Stimulated activated CD4-positive, alpha-beta T cell treated with anti-CD3 and anti-CD28 coated beads, TNF-alpha, amount 100 ng/mL, for 24 hours (primary cell): ENCODE measurements around the gene CIAO2A.

Experiments used
- DNase-seq, 3 experiments: peaks; one replicate each; pipeline ENCODE4 v3.0.0-alpha.2; 2020; ENCODE audit warnings: low read depth in 3 of 3

The CIAO2A gene

DNA sequence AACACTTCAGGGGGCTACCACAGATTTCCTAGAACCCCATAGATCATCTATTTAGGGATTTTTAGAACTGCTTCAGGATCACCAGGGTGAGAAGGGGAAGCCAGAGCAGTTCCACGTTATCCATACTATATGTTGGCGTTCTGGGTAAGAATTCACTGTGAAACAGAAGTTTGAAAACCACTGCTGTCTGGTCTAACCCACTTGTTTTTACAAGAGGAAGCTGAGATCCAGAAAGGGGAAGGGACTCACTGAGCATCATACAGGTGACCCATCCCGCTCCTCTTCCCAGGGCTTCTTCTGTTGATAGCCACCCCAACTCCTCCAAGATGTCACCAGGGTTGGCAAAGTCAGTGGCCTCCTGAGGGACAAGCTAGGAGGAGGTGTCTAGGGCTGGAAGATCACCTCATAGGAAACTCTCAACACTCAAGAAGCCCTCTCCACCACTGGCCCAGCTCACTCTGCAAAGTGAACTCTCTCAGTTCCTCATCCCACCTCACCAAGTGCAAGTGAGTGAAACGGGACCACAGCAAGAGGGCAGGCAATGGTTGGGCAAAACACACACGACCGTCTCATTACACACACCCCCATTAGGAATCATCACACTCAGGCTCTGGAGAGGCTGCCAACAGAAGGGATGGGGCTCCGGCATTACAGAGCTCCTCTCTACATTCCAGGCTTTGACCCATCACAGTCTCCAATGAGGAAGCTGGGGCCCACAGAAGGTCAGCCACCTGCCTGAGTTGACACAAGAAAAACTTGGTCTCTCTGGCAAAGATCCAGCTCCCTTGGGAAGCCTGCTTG lies 49.1 kb downstream of the CIAO2A start:
- no peak for DNase-seq

DNA sequence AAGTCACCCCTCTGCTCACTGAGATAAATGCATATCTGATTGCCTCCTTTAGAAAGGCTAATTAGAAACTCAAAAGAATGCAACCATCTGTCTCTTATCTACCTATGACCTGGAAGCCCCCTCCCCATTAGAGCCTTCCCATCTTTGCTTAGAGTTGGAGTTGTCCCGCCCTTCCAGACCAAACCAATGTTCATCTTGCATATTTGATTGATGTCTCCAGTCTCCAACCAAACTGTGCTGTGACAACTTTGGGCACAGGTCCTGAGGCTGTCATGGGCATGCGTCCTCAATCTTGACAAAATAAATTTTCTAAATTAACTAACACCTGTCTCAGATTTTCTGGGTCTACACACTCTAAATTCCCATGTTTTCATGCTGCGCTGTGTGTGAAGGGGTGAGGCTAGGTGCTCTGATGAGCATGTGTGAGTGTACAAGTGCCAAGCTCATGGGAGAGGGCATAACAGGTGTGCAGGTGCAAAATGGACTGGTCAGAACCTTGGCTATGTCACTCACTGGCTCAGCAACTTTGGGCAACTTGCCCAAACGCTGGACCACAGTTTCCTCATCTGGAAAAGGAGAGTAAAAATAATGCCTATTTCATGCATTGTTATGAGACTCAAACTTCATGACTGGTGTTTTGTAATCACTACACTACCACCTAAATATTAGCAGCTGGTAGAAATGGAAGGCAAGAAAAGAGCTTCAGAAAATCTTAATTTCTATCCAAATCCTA lies 54.6 kb downstream of the CIAO2A start:
- no peak for DNase-seq

DNA sequence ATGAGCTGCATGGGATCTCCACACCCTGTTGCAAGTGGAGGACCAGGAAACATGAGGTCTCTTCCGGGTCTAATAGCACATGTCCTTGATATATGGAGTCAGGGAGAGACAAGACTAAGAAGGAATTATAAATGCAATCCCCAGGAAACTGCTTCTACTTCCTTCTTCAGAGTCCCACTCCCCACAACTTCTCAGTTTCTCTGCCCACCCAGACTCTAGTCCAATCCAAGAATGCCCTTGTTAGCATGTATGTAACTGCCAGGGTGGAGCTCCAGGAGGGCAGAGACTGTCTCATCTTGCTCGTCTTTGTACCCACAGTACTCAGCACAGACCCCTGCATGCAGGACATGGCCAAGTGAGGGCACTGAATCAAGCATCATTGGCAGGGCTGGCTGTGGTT lies 55.7 kb downstream of the CIAO2A start:
- no peak for DNase-seq

GRCh38 chr15:64037116-64037515 lies 56.5 kb downstream of the CIAO2A start:
- DNase-seq: no peak

GRCh38 chr15:64035525-64035924 lies 58.1 kb downstream of the CIAO2A start:
- DNase-seq: no peak

- no peak for DNase-seq
Measured at GRCh38 chr15:64034519-64034918, 59.1 kb downstream of the CIAO2A start.

DNA sequence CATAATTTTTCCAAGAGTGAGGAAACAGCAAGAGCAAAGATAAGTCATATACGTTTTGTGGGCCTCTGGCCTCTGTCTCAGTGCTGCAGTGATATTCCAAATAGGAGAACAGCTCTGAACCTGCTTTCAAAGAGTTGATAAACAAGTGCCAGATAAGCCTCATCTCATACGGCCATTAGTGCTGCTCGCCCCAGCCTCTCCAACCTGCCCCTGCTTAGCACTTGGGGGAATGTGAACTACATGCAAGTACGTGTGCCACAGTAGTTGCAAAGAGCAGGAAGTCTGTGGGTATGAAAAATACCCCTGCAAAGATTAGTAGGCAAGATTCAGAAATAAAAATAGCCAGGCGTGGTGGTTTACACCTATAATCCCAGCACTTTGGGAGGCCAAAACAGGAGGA lies 61.3 kb downstream of the CIAO2A start:
- DNase-seq: no peak

GRCh38 chr15:64030123-64030522 lies 63.5 kb downstream of the CIAO2A start:
- DNase-seq: no peak

- no peak for DNase-seq
Measured at GRCh38 chr15:64029633-64030032, 64.0 kb downstream of the CIAO2A start.

GRCh38 chr15:64029110-64029509 lies 64.5 kb downstream of the CIAO2A start:
- no peak for DNase-seq

DNA sequence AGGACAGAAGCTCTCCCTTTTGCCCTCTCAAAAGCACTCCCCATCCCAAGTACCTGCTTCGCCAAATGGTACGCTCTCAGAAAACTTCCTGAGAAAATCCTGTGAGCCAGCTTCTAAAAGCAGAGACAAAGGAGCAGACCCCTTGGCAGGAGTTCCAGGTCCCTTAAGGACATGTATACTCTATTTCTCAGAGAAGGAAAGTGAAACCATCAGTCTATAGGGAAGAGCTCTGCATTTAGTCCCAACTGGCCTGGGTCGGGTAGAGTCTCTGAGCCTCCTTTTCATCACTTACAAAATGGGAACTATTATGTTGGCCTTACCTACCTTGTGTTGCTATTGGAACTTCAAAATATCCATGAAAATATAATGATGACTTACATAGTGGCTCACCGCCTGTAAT lies 67.0 kb downstream of the CIAO2A start:
- no peak for DNase-seq

DNA sequence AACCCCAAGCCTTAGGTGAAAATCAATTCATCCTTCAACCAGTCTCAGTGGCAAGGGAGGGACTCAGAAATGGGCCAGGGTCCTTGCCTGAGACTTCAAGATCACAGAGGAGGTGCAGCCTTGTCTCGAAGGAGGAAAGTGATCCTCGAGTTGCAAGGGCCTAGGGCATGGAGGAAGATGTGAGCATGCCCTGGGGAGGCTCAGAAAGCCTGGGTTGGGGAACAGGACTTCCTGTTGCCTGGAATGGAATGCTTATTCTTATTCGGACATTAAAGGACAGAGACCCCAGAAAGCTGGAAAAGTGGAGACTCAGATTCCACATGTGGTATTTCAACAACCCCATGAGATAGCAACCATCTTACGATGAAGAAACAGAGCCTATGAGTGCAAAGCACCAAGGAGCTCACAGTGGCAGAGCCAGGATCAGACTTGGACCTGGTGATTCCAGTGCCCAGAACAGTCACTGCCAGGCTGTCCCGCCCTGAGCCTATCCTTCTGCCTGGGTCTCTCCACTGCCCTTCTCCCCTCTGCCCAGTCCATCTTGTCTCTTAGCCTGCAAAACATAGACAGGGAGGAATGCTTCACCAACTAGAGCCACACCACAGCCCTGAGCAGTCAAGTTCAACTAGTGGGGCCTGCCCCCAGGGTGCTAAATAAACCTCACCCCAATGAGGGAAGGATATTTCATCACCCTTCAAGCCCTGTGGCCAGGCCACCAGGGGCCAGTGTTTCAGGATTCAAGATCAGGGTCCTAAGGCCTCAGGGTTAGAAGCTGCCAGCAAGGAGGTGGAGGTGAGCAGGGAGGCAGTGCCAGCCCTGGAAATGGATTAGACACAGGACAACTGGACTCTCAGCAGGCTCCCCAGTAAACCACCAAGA lies 69.2 kb downstream of the CIAO2A start:
- no peak for DNase-seq

DNA sequence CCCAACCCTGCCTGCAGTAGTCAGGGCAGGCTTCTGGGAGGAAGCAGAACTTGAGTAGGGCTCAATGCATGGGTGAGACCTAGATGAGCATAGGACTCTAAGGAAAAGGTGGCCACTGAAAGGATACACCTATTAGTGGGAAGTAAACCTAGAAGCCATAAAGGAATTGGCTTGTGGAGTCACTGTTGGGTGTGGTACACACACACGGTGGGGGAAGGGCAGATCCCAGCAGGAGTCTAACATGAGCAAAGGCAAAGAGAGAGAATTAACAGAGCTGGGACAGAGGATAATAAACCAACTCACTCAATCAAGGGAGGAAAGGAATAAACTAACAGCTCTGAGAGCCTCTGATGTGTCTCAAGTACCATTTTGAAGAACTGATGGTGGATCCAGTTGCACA lies 70.4 kb downstream of the CIAO2A start:
- DNase-seq: no peak

DNA sequence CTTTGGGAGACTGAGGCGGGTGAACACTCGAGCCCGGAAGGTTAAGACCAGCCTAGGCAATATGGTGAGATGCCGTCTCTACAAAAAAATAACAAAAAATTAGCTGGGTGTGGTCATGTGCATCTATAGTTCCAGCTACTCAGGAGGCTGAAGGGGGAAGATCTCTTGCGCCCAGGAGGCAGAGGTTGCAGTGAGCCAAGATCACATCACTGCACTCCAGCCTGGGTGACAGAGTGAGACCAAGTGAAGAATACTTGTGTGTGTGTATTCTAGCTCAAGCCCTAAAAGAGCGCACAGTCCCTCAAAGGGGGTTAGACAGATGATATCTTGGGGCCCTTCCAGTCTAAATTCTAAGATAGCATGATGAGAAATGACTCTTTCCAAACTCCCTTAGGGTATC lies 71.1 kb downstream of the CIAO2A start:
- no peak for DNase-seq
